HepG2 (cell line): ENCODE data around the gene DNAAF9. TPM values are rescaled to one million over a fixed set of nuclear protein-coding genes. Genes with fewer than 3 reads are reported as not detected.

Experiments
- ATAC-seq: fragments of 200-7000 bp; cut with Tn5 transposase; 3 replicates; pipeline ENCODE4 v1.9.1; 2020; ENCODE audit warnings: mild to moderate bottlenecking, moderate library complexity
- BruUV-seq: library from RNA; stranded (reverse); fragments of 400-500 nt; replicated peaks from 2 replicates; lab custom pipeline; 2021; lab: Mats Ljungman, UMichigan
- CTCF ChIA-PET: fragments of 300-600 bp; formaldehyde crosslinking; extraction: SDS; loops from one replicate; lab custom pipeline; 2021; ENCODE audit warnings: low total read pairs, inconsistent platforms, low intra/inter-chr PET ratio; lab: Yijun Ruan, JAX
- POLR2A ChIA-PET: fragments of 350-600 bp; sonication (Branson Sonifier 250); formaldehyde crosslinking; loops from one replicate; lab custom pipeline; 2020; ENCODE audit warnings: antibody characterized with exemption, inconsistent platforms; lab: Yijun Ruan, JAX
- DNase-seq: peaks from one replicate; pipeline ENCODE4 v3.0.0-alpha.2; 2015; ENCODE audit warnings: low spot score
- FAIRE-seq: peaks from 3 replicates; lab custom pipeline; 2011; peaks lifted over from hg19 to GRCh38; lab: Jason Lieb, UNC
- H2AFZ ChIP-seq: one replicate; pipeline ENCODE4 v1.6.1; 2011; ENCODE audit warnings: low read length, inconsistent platforms
- H3K27ac ChIP-seq: fragments of 300-600 bp; 3 replicates; pipeline ENCODE4 v1.8.0; 2011; ENCODE audit warnings: mixed run types, mild to moderate bottlenecking, mixed read lengths, low read length, inconsistent platforms; ENCODE audit not compliant: insufficient read depth; ENCODE audit errors: extremely low read length
- H3K27me3 ChIP-seq, 2 experiments: fragments of 200-600 bp in 1 of 2; 2 replicates in 1 of 2; 3 replicates in 1 of 2; pipeline versions ENCODE4 v1.6.0 to v1.8.0; 2011; ENCODE audit warnings: low read length in 2 of 2, mild to moderate bottlenecking in 2 of 2, moderate library complexity in 2 of 2, inconsistent platforms in 1 of 2; ENCODE audit not compliant: insufficient read depth in 2 of 2, control insufficient read depth in 1 of 2
- H3K36me3 ChIP-seq, 2 experiments: fragments of 200-600 bp in 1 of 2; replicated peaks in 1 of 2; 2 replicates in 1 of 2; 3 replicates in 1 of 2; pipeline versions ENCODE4 v1.5.1 to v1.8.0; 2011; ENCODE audit warnings: low read length in 2 of 2, inconsistent platforms in 1 of 2; ENCODE audit not compliant: insufficient read depth in 2 of 2, control insufficient read depth in 1 of 2
- H3K4me1 ChIP-seq: 2 replicates; pipeline ENCODE4 v1.5.1; 2012; ENCODE audit warnings: low read length, inconsistent platforms; ENCODE audit not compliant: insufficient read depth
- H3K4me2 ChIP-seq: 2 replicates; pipeline ENCODE4 v1.6.0; 2011; ENCODE audit warnings: low read depth, low read length, inconsistent platforms
- H3K4me3 ChIP-seq, 3 experiments: fragments of 200-600 bp in 1 of 3; sonication (generic), shearing (Covaris generic) in 1 of 3; replicated peaks in 1 of 3; 2 replicates each; pipeline ENCODE4 v1.5.1; 2011 to 2016; ENCODE audit warnings: low read length in 3 of 3, inconsistent platforms in 2 of 3, low read depth in 2 of 3, mild to moderate bottlenecking in 2 of 3, control low read depth in 1 of 3, mixed read lengths in 1 of 3; ENCODE audit not compliant: insufficient read depth in 1 of 3
- H3K79me2 ChIP-seq: one replicate; pipeline ENCODE4 v1.6.1; 2011; ENCODE audit warnings: low read length, inconsistent platforms; ENCODE audit not compliant: insufficient read depth
- H3K9ac ChIP-seq: 2 replicates; pipeline ENCODE4 v1.6.0; 2011; ENCODE audit warnings: mild to moderate bottlenecking, low read depth, low read length, inconsistent platforms; ENCODE audit not compliant: insufficient read depth
- H3K9me3 ChIP-seq: 2 replicates; pipeline ENCODE4 v1.5.1; 2012; ENCODE audit warnings: mild to moderate bottlenecking, low read length
- H4K20me1 ChIP-seq: 2 replicates; pipeline ENCODE4 v1.6.0; 2011; ENCODE audit warnings: inconsistent platforms, mild to moderate bottlenecking, low read length, moderate library complexity; ENCODE audit not compliant: insufficient read depth
- GZF1 ChIP-seq: sonication (generic); formaldehyde crosslinking; IDR thresholded peaks from 2 replicates; pipeline ENCODE4 v1.5.1; 2020; ENCODE audit warnings: mild to moderate bottlenecking, missing genetic modification reagents
- NAIF1 ChIP-seq: sonication (generic); formaldehyde crosslinking; IDR thresholded peaks from 2 replicates; pipeline ENCODE4 v1.5.0; 2020; ENCODE audit warnings: mild to moderate bottlenecking, missing genetic modification reagents, borderline replicate concordance
- TARDBP ChIP-seq: sonication (generic); formaldehyde crosslinking; IDR thresholded peaks from 2 replicates; pipeline ENCODE4 v1.8.0; 2022; ENCODE audit warnings: mild to moderate bottlenecking, missing genetic modification reagents
- ZFP1 ChIP-seq: IDR thresholded peaks from 2 replicates; pipeline ENCODE4 v1.6.1; 2016
- WGBS: methylation state at CpG from one replicate; pipeline ENCODE4 v1.1.6; 2017; ENCODE audit warnings: low lambda C conversion rate; 5-methylcytosine and 5-hydroxymethylcytosine counted together
- in situ Hi-C: cut with HindIII; loops from 2 replicates; pipeline ENCODE4 v1.10.0; 2017; ENCODE audit warnings: low pct_unique_long_range_greater_than_20kb; ENCODE audit not compliant: extremely low pct_ligation_motif_present
- intact Hi-C: fragments of 100-400 bp; cut with micrococcal nuclease; formaldehyde crosslinking; loops from one replicate; pipeline ENCODE4 v1.10.0; 2022; ENCODE audit not compliant: unreplicated experiment
- polyA plus RNA-seq, 8 experiments: library from polyadenylated mRNA; depleted of rRNA in 3 of 8; stranded (reverse) in 7 of 8; unstranded in 1 of 8; fragments of >200 nt; fragmentation: Illumina TruSeq in 4 of 8; extraction: Trizol in 4 of 8; gene quantifications; 2 replicates each; pipeline versions ENCODE4 v1.2.1 to v1.2.3, GENCODE V29; 2011 to 2016; ENCODE audit warnings: low read depth in 4 of 8, missing spikeins in 1 of 8, mixed read lengths in 1 of 8; ENCODE audit not compliant: insufficient read depth in 1 of 8
- total RNA-seq, 5 experiments: library from RNA; depleted of rRNA; stranded (reverse); fragments of >200 nt; fragmentation: Illumina TruSeq; extraction: Trizol; gene quantifications; 2 replicates each; pipeline ENCODE4 v1.2.3, GENCODE V29; 2016; ENCODE audit warnings: low read depth in 1 of 5
- TF ChIP-seq, protein P1 (sequence below), 2 experiments: sonication (generic) in 1 of 2; formaldehyde crosslinking in 1 of 2; IDR thresholded peaks; 2 replicates each; pipeline versions ENCODE4 v1.5.1 to v1.6.1; 2011 to 2020; ENCODE audit warnings: borderline replicate concordance in 1 of 2, low read depth in 1 of 2, low read length in 1 of 2, mild to moderate bottlenecking in 1 of 2, missing genetic modification reagents in 1 of 2, moderate library complexity in 1 of 2

Gene DNAAF9
- total and polyA plus RNA-seq, 2 of the 13 experiments (the other 11 are each of a cell fraction or from before 2014, with no cell fraction given): 10.5 to 14.9 TPM

DNA sequence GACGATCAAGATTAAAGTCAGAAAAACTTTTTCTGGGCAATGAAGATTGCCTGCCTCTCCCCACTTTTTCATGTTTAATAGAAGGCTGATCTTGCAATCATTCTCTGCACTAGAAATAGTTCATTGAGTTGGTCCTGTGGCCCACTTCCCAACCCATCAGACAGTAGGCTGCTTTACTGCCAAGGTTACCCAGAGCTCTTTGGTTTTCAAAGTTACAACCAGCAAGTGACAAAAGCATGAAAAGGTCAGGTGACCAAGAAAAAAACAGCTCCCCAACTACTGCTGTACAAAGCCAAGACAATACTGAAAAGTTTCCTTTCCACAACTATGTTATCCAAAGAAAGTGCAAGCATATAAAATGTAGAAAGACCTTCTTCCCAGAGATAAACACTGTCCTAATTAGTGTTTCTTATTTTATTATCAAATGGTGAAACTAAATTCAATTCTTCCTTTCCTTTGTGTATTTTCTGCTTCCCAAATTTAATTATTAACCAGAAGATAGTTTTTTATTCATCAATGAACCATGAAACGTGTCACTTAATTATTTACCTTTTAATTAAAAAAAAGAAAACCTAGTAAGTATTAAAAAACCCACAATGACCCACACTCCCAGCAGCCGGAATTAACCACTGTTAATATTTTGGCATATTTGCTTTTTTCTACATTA lies 16.6 kb downstream of the DNAAF9 start:
- POLR2A ChIA-PET: no interaction called here
- CTCF ChIA-PET: no interaction called here
- Histone ChIP-seq H3K27ac (no peak overlapping the region), H2AFZ (no peak overlapping the region), H3K4me2 (no peak overlapping the region), H3K79me2 (peaks cover 30% of the 10 kb centered on the region), H3K4me3 (no peak overlapping the region), H3K27me3 (no peaks in the 10 kb centered on the region), H3K36me3 (no peaks in the 10 kb centered on the region), H3K4me1 (peaks cover 10% of the 10 kb centered on the region), H3K9me3 (peaks cover 5% of the 10 kb centered on the region; the same call in 1 of the 2 replicates), H4K20me1 (peaks cover 6% of the 10 kb centered on the region; the same call in 1 of the 2 replicates), H3K9ac (no peak overlapping the region)
- BruUV-seq: no TSS peak
- in situ Hi-C loops (no loop called here), intact Hi-C loops (no loop called here)
- ATAC-seq: no peak
- peak; percentile 34 for FAIRE-seq
- no peak for DNase-seq
- TF ChIP-seq NAIF1: 0 out of 2 replicates have a peak, but pooled peaks have one; percentile 11
- TF ChIP-seq, protein P1, sequence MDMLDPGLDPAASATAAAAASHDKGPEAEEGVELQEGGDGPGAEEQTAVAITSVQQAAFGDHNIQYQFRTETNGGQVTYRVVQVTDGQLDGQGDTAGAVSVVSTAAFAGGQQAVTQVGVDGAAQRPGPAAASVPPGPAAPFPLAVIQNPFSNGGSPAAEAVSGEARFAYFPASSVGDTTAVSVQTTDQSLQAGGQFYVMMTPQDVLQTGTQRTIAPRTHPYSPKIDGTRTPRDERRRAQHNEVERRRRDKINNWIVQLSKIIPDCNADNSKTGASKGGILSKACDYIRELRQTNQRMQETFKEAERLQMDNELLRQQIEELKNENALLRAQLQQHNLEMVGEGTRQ (IDR thresholded peaks at IDR 0.05; ENCODE audit: low read depth, low read length): no peak
- TF ChIP-seq, protein P1 (CRISPR knock-in tag; IDR thresholded peaks at IDR 0.05; ENCODE audit: borderline replicate concordance): peak; percentile 56; the same call in 1 of the 2 replicates
- TF ChIP-seq TARDBP (CRISPR knock-in tag): no peak
- TF ChIP-seq GZF1 (CRISPR knock-in tag): no peak
- TF ChIP-seq ZFP1 (CRISPR knock-in tag): no peak
- WGBS: 89% methylated on average over 3 of the region's 3 CpGs
